Measurements from ENCODE around the gene SCT.

SCT gene

GRCh38 chr11:581342-581741 lies 45.6 kb downstream of the SCT start:
- no peak for DNase-seq

GRCh38 chr11:579830-580601 lies 47.0 kb downstream of the SCT start:
- no peak for DNase-seq

GRCh38 chr11:578276-579035 lies 48.5 kb downstream of the SCT start:
- no peak for DNase-seq

- DNase-seq: no peak
Observed at GRCh38 chr11:577611-577894, 49.4 kb downstream of the SCT start.

GRCh38 chr11:576811-577610 lies 50.0 kb downstream of the SCT start:
- no peak for DNase-seq
